GM18520 (cell line): Measurements from ENCODE around the gene ECD.
"Not testable (repeated sequence)": the region's sequence is repeated elsewhere in the genome, so short reads cannot be mapped to it uniquely, and the experiment has no call there.

ENCODE experiments used
- ATAC-seq: cut with Tn5 transposase; IDR thresholded peaks from one replicate; pipeline ENCODE4 v1.9.1; 2021; ENCODE audit not compliant: unreplicated experiment

Gene ECD

DNA sequence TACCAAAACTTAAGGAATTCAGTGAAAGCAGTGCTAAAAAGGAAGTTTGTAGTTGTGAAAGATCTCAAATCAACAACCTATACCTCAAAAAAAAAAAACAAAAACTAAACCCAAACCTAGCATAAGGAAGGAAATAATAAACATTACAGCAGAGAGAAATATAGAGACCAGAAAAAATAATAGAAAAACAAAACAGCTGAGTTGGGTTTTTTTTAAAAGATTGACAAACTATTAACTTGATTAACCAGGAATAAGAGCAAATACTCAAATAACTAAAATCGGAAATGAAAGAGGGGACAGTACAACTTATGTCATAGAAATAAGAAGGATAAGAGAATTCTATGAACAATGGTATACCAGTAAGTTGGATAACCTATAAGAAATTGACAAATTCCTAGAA lies 6.7 kb downstream of the ECD start:
- no peak for ATAC-seq

DNA sequence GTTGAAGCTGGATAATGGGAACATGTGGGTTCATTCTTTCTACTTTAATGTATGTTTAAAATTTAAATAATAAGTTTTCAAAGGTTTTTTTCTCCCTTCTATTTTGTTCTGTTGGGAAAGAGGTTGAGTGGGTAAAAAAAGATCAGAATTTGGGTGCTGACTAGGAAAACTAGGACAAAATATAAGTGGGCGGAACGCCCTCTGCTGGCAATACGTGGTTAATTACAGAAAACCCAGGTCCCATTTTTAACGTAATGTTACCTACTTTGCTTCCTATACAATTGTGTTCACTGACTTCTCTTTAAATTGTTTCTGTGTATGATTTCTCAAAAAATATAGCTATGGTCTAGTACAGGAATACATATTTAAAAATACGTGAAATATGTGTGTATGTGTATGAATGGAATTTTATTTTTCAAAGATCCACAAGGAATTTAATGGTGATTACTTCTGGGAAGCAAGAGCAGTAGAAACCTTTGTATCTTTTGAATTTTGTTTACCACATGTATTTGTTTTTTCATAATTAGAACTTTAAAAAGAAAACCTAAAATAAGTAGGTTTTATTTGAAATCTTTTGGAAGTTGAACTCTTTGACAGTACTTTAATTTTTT lies 8.7 kb downstream of the ECD start:
- ATAC-seq: no peak

- ATAC-seq: no peak
These were observed 11.8 kb downstream of the ECD start for GRCh38 chr10:73156054-73156453.

DNA sequence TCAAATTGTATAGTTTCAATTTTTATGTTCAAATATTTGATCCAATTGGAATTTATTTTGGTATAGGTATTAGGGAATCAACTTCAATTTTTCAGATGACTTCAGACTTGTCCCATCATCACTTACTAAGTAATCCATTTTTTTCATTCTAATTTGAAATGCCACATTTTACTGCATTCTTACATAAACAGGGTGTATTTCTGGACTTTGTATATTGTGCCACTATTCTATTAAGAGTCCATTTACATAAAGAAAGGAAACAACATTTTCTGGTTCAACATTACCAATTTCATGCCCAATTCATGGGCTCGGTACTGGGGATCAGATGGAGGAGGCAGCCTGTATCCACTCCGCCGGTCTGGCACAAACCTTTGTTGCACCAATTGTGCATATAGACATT lies 15.8 kb downstream of the ECD start:
- no peak for ATAC-seq

- ATAC-seq: not testable (repeated sequence)
These were observed 17.0 kb downstream of the ECD start for GRCh38 chr10:73150633-73151413.

- ATAC-seq: no peak
These were observed 26.2 kb downstream of the ECD start for GRCh38 chr10:73141603-73142002.

GRCh38 chr10:73139251-73139650 lies 28.6 kb downstream of the ECD start:
- ATAC-seq: no peak

- ATAC-seq: no peak
These were observed 31.2 kb downstream of the ECD start for GRCh38 chr10:73136627-73137026.

- no peak for ATAC-seq
These were observed 33.1 kb downstream of the ECD start for GRCh38 chr10:73134727-73135126.

- ATAC-seq: no peak
These were observed 35.7 kb downstream of the ECD start for GRCh38 chr10:73131913-73132686.

- no peak for ATAC-seq
These were observed 36.5 kb downstream of the ECD start for GRCh38 chr10:73131301-73131700.

GRCh38 chr10:73126343-73126742 lies 41.5 kb downstream of the ECD start:
- ATAC-seq: no peak

- no peak for ATAC-seq
These were observed 47.9 kb downstream of the ECD start for GRCh38 chr10:73119952-73120351.

DNA sequence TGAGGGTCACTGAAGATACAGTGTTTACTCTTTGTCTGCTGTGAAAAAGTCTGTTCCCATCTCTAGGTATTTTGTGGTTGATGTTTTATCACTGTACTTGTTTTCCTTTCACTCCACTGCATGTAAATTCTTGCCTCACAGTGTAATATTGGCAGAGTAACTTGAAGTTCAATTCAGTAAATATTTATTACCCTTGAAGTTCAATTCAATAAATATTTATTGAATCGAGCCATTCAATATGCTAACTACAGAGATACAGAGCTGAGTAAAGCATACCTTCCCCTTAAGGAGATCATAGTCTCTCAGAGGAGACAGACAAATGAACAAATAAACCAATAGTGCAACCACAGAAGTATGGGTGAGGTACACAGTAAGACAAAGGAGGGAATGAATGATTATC lies 48.4 kb downstream of the ECD start:
- ATAC-seq: no peak

- ATAC-seq: peak; percentile 64
These were observed 49.6 kb downstream of the ECD start for GRCh38 chr10:73117976-73118743.

DNA sequence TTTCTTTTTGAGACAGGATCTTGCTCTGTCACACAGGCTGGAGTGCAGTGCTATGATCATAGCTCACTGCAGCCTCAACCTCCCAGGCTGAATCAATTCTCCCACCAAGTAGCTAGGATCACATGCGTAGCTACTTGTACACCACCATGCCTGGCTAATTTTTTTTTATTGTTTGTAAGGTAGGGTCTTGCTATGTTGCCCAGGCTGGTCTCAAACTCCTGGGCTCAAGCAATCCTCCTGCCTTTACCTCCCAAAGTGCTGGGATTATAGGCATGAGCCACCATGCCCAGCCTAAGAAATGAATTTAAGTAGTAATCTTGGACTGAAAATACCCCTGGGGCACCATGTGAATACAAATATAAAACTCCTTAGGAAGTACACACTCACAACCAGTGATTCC lies 51.8 kb downstream of the ECD start:
- no peak for ATAC-seq

- no peak for ATAC-seq
These were observed 54.3 kb downstream of the ECD start for GRCh38 chr10:73113551-73113950.

DNA sequence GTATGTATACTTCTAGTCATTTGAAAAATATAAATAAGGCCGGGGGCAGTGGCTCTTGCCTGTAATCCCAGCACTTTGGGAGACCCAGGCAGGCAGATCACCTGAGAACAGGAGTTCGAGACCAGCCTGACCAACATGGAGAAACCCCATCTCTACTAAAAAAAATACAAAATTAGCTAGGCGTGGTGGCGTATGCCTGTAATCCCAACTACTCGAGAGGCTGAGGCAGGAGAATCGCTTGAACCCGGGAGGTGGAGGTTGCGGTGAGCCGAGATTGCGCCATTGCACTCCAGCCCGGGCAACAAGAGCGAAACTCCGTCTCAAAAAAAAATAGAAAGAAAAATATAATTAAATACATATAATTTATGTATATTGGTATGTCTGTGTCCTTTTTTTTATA lies 55.8 kb downstream of the ECD start:
- not testable (repeated sequence) for ATAC-seq

- peak; percentile 61 for ATAC-seq
These were observed 57.4 kb downstream of the ECD start, which contains the start of gene NUDT13 for GRCh38 chr10:73110345-73110849. NUDT13 (plus strand) TSS chr10:73110455; CDS start chr10:73114366, 3,911 bp downstream.

GRCh38 chr10:73109248-73109652 lies 58.6 kb downstream of the ECD start:
- not testable (repeated sequence) for ATAC-seq

DNA sequence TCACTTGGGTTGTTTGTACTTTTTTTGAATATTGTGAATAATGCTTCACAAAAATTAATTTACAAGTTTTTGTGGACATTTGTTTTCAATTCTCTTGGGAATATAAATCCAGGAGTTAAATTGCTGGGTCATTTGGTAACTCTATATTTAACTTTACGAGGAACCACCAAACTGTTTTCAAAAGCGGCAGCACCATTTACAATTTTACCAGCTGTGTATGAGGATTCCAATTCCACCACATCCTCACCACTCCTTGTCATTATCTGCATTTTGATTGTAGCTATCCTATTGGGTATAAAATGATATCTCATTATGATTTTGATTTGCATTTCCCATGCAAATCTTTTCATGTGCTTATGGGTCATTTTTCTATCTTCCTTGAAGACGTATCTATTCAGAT lies 61.5 kb downstream of the ECD start:
- no peak for ATAC-seq
